Renal cortical epithelial cell (primary cell): ENCODE measurements around the gene GFRAL. TPM values are rescaled to one million over a fixed set of nuclear protein-coding genes. Genes with fewer than 3 reads are reported as not detected.
"Not testable (repeated sequence)": the region's sequence is repeated elsewhere in the genome, so short reads cannot be mapped to it uniquely, and the experiment has no call there.

Experiments used
- DNase-seq: peaks from one replicate; pipeline ENCODE4 v3.0.0-alpha.2; 2011; ENCODE audit warnings: low read depth
- total RNA-seq: library from RNA; depleted of rRNA; stranded (reverse); fragments of >200 nt; gene quantifications from 2 replicates; pipeline ENCODE4 v1.2.3, GENCODE V29; 2014

Gene GFRAL, protein sequence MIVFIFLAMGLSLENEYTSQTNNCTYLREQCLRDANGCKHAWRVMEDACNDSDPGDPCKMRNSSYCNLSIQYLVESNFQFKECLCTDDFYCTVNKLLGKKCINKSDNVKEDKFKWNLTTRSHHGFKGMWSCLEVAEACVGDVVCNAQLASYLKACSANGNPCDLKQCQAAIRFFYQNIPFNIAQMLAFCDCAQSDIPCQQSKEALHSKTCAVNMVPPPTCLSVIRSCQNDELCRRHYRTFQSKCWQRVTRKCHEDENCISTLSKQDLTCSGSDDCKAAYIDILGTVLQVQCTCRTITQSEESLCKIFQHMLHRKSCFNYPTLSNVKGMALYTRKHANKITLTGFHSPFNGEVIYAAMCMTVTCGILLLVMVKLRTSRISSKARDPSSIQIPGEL
- not detected in 2 replicates for total RNA-seq

DNA sequence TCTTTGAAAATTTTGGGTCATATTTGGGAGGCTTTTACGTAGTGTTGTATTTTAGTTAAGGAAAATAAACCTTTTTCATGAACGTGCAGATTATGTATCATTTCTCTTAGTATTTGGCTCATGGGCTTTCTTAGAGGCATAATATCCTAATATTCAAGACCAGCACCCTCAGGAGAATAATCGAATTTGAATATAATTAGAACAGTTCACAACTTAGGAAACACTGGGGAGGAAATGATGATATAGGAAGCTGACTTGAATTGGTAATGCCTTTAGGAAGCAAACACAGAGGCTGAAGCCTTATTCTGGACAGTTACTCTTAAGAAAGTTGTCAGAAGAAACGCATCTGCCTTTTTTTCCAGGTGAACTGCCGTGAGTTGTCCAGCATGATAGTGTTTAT is at the start of gene GFRAL:
GFRAL (plus strand) TSS at position 301 of the 400 bp plus-strand sequence; CDS start at position 387, 86 bp downstream.
- DNase-seq, result no peak

DNA sequence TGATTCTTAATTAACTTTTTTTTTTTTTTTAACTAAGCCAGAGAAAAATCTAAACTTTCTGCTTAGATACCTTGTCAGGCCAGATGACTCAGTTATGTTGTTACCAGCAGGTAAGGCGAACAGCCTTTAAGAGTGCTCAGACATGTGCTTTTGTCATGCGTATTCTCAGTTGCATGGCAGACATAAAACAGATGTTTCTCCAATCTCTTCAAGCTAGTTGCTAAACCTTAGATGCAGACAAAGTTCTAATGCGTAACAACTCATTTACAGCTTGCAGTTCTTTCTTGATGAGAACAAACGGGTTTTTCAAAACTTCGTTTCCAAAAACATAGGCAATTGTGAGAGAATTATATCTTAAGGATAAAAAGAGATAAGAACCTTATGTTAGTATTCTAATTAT is 49.6 kb upstream of the GFRAL start:
- DNase-seq, result no peak

DNA sequence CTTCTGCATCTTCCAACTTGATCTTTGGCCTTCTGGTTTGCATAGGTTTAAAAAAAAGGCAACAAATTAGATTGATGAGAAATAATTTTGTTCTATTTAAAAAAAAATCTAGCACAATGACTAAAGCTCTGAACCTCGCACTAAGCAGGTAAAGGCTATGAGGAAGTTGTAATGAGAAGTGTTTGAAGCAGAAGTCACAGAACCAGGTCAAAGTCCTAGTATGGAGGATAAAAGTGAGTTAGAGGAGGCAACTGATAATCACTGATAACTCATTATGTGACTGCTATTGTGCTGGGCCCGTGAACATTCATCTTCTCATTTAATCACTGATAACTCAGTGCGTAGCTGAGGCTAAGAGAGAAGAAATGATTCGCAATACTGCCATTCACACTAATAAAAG is 46.1 kb upstream of the GFRAL start:
- no peak for DNase-seq

DNA sequence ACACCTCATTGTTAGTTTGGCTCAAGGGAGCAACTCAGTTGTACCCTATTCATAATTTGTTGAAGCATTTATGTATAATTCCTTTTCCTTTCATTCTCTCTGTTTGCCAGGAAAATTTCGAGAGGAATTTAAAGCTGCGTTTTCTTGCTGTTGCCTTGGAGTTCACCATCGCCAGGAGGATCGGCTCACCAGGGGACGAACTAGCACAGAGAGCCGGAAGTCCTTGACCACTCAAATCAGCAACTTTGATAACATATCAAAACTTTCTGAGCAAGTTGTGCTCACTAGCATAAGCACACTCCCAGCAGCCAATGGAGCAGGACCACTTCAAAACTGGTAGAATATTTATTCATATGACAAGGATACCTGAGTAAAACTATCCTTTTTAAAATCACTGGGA is 45.2 kb upstream of the GFRAL start:
- no peak for DNase-seq

DNA sequence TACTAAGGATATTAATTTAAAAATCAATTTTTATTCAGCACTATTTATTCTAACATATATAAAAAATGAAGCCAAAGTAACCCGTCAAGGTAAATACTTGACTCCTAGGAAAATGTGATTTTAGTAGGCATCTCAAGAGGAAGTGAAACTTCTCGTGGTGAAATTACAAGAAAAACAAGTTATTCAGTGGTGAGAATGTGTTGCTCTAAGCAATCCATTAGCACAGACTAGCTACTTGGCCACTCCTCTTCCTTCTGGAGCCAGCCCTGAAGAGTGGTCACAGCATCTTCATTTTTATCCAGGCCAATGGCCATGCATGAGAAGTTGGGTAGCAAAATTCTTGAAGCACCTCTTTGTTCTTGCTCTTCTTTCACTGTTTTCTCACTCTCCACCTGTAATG is 40.4 kb upstream of the GFRAL start:
- DNase-seq, result peak; percentile 5

DNA sequence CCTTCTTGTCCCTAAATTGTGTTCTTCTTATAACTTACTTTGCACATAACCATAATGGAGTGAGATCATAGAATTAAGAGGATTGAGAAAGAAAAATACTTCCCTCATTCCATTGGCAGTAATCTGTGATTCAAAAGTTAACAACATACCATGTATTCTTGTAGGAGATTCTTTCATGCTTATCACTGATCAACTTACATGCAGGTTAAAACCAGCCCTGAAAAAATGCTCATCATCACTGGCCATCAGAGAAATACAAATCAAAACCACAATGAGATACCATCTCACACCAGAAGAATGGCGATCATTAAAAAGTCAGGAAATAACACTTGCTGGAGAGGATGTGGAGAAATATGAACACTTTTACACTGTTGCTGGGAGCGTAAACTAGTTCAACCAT is 36.5 kb upstream of the GFRAL start:
- DNase-seq, result peak; percentile 3

DNA sequence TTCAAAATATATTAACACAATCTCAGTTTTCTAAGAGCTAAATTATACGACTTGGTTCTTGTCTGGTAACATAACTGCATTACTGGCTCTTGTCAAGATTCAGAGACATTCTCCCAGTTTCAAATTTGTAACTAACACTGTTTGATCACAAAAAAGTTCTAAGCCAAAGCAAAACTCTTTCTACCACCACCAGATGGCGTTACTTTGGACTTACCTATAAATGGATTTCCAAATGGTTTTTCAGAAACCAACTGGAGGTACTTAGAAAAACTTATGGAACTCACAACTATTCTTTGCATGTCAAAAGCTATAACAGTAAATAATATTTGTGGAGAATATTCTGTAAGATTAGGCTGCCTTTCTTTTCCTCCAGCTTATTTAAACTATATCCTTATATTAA is 34.2 kb upstream of the GFRAL start:
- peak; percentile 4 for DNase-seq

DNA sequence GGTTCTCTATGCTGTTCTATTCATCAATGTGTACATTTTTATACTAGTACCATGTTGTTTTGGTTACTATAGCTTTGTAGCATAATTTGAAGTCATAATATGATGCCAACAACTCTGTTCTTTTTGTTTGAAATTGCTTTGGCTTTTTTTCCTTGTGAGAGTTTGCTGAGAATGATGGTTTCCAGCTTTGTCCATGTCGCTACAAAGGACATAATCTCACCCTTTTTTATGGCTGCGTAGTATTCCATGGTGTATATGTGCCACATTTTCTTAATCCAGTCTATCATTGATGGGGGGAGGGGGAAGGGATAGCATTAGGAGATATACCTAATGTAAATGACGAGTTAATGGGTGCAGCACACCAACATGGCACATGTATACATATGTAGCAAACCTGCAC is 30.1 kb upstream of the GFRAL start:
- DNase-seq, result not testable (repeated sequence)

DNA sequence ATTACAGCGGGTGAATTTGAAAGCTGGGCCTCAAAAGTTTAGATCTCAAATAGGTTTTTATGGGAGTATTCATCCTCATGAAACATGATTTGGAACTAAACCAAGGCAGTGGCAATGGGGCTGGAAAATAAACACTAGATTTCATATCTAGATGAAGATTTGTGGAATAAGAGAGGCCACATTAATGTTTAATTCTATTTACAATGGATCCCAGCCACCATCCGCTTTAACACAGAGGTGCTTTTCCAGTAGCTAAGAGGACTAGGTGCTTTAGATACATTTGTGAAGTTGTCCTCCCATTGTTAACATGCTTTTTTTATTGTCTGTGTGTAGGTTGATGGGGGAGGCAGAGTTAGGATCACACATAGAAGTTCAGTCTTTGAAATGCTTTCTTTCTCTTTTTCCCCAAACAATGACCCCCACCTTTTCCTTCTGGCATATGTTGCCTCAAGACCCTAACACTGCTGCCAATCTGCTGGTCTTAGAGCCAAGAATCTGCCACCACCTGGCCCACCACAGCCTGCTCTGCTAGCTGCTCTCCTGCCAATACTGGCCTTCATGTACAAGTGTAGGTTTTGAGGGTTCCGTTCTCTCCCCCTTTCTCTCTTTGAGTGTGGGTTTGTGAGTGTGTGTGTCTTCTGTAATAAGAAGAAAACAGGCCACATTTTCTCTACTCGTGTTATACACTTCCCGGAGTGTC is 27.8 kb upstream of the GFRAL start:
- DNase-seq, result no peak

DNA sequence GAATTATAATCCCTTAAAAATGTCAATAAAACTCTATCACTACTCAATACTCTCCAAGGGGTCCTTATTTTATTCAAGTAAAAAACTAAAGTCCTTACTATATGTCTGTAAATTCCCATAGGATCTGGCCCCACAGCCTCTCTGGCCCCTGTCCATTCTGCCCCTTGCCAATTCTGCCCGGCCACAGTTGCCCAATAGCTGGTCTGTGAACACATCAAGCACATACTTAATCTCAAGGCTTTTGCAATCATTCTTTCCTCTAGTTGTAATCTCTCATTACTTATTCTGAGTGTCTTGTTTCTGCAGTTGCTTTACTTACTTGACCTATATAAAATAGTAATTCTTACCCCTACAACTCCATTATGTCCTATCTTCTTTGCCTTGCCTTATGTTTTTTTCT is 22.5 kb upstream of the GFRAL start:
- DNase-seq, result no peak

DNA sequence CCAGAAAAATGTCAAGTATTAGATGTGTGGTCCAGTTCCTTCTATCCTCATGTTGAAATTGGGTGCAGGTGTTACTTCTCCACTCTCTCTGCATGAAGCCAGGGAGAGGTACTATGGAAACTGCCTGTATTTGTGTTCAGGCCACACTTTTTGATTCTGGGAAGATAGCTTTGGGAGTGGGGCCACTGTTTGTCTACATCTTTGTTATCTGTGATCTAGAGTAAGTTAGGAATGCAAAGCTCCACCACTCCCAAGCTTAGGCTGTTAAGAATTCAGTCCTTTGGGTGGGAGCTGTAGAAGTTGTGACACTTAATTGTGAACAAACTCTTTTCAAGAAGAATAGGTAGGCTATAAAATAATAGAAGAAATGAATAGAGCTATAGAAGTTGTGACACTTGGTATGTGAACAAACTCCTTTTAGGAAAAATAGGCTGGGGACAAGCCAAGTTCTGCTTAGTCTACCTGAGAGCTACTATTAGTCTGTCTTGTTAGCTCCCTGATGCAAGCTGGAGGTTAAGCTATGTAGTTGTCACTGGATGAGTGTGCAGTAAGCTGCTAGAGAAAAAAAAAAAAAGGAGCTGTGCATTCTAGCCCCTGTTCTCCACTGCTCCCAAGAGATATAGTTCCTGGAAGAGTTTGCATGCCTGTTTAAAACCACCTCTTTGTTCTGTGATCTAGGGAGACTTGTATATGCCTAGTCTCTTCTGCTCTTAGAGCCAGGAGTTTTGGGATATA is 7.1 kb upstream of the GFRAL start:
- no peak for DNase-seq

DNA sequence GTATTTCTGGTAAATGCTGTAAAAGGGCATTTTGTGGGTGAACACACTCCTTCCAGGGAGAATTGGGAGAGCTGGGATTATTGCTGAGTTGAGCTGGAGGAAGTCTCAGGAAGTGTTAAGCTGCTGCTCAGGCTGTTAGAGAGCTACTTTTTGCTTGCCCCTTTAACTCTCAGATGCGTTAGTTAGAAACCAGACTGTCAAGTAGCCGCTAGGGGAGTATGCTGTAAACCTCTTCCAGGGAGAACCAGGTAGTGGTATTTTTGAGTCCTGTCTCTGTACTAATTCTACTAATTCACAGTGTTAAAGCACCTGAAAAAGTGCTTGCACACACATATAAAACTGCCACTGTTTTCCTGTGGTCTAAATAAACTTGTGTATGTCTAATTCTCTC is 6.6 kb upstream of the GFRAL start:
- DNase-seq, result no peak

DNA sequence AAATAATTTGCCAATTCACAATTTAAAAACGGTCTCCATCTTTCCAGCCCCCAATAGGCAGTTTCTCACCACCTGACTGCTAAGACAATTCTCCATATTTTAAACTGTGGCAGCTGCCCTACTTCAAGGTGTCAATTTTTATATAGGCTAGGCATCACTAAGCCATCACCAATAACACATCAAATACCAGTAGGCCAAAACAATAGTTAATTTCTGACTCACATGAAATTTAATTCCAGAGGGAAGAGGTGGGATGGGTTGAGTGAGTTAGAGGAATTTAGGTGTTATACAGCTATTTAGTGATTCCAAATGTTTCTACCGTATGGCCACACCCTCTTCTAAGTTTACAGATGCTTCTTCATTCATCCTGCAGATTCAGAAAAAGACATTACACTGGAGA is 49.9 kb downstream of the GFRAL start:
- DNase-seq, result peak; percentile 6

DNA sequence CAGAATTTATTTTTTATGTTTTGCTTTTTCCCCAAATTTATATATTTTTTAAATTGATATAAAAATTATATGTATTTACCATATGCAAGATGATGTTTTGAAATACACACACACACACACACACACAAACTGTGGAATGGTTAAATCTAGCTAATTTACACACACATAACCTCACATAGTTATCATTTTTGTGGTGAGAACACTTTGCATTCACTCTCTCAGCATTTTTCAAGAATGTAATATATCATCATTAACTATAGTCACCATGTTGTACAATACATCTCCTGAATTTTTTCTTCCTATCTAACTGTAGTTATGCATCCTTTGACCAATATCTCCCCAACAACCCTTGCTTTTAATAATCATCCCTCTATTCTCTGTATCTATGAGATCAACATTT is 52.2 kb downstream of the GFRAL start:
- DNase-seq, result peak; percentile 6

DNA sequence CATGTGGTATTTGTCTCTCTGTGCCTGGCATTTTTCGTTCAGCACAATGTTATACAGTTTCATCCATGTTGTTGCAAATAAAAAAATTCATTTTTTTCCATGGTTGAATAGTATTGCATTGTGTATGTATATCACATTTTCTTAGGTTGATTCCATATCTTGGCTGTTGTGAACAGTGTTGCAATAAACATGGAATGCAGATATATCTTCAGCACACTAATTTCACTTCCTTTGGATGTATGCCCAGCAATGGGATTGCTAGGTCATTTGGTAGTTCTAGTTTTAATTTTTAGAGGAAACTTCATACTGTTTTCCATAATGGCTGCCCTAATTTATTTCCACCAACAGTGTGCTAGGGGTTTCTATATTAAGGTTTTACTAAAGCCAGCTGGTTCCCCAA is 52.6 kb downstream of the GFRAL start:
- DNase-seq, result no peak

DNA sequence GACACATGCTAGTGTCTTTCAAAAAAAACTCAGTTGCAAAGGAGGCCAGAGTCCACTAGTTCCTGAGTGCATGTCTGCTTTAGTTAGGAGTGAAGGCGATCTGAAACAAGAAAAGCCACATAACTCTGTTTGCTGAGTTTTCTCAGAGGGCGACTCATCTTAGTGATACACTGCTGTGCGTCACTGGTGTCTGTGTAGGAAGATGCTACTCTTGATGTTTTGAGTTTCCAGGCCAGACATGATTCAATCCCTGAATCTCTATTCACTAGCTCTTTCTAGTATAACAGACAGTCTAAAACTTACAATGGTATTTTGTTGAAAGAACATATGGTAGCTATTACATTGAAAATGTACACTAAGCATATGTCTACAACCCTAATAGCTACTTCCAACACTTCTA is 60.9 kb downstream of the GFRAL start:
- DNase-seq, result no peak

DNA sequence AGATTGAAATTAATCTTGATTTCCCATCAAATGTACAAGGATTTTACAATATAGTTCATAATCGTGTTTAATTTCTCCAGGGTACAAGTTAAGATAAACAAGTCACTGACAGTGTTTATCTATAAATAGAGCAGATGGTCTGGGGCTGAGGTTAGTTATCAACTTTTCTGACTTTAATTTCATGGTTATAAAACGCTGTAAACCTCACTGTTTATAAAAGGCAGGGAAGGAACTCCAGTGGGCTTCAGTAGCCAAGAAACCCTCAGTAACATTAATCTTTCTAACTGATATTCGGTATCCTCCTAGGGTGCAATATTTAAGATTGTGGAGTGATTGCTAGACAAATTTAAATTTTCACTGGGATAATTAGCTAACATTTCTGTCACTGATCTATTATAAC is 68.6 kb downstream of the GFRAL start:
- no peak for DNase-seq

DNA sequence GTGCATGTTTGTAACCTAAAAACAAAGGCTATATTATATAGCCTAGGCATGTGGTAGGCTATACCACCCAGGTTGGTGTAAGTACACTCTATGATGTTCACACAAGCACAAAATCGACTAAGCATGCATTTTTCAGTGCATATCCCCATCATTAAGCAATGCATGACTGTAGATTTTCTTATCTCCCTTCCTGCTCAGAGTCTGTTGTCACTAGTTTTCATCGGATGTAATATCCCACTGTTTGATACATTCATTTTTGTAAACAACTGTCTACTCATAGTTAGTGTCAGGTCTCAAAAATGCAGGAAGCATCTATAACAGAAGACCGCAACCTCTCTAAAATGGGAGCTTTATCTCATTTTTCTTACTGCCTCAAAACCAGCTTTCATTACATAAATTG is 70.7 kb downstream of the GFRAL start:
- DNase-seq, result no peak

DNA sequence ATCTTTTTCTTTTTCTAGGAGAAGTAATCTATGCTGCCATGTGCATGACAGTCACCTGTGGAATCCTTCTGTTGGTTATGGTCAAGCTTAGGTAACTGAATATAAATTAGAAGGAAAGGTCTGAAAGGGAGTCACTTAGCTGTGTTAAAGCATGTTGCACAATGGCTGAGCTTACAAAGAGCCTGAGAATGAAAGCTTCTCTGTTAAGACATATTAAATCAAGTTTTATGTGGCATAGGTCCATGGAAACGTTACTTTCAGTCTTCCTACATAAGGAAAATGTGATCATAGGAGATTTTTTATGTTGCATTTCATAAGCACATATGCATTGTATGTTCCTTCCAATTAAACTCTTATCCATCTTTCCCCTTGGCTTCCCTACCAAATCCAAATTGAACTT is 72.1 kb downstream of the GFRAL start:
- DNase-seq, result peak; percentile 43

DNA sequence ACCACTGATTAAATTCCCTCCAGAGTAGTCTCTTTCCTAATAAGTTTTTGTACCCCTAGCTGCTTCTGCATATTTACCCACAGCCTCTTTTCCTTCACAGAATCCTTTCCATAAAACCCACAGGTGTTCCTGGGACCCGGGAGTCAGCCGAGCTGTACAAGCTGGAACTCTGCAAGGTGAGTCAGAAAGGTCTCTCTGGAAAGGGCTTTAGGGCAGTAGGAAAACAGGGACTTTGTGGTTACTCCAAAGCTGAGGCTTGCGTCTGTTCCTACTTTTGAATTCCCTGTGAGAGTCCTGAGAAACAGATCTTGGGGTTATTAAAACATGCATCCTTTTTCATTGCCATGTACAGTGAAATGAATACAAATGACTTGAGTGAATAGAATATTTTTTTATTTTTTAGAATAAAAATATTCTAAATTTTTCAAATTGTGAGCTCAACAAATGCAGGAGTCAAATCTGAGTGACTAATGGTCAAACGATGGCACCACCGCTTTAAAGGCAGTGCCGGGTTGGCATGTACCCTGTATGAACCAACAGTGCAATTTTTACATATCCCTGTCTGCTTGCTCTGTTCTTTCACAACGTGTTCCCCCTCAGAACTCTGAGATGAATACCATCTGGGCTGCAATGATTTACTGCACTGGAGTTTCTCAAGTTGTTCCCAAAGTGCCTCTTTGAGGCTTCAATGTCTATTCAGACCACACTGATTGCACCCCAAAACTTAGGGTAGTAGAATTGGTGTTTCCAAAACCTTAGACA is 78.4 kb downstream of the GFRAL start:
- DNase-seq, result peak; percentile 4

DNA sequence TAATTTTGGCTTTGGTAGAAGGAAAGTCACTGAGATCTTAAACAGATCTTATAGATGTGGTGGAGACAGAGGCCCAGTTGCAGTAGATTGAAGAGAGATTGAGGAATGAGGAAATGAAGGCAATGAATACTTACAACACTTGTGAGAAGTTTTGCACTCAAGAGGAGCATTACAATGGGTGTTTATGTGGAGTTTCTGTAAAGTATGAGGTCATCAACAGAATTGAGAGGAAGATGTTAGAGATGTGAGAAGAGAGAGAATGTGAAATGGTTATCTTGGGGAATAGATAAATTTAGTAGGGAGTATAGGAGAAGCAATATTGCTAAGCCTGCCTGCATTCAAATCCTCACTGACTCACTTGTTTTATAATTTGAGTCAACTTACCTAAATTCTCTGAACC is 83.4 kb downstream of the GFRAL start:
- no peak for DNase-seq

DNA sequence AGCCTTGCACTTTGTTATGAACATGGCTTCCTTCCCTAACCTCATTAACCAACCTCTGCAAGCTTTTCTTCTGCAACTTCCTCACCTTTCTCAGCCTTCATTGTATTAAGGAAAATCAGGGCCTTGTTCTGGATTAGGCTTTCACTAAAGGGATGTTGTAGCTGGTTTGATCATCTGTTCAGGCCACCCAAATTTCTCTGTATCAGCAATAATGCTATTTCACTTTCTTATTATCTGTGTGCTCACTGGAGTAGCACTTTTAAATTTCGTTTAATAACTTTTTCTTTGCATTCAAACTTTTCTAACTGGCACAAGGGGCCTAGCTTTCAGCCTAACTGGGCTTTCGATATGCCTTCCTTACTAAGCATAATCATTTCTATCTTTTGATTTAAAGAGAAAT is 96.7 kb downstream of the GFRAL start:
- no peak for DNase-seq
